HEK293 (cell line): ENCODE measurements around the gene PLAC1.
A peak's percentile ranks its signal among the peaks of the same experiment; 100 is the strongest.

Experiments
- CTCF ChIA-PET: fragments of 350-600 bp; formaldehyde crosslinking; extraction: SDS; loops from one replicate; lab custom pipeline; 2021; ENCODE audit warnings: antibody characterized with exemption; lab: Yijun Ruan, JAX
- POLR2A ChIA-PET: fragments of 300-600 bp; formaldehyde crosslinking; extraction: SDS; loops from one replicate; lab custom pipeline; 2020; ENCODE audit warnings: antibody characterized with exemption, inconsistent platforms; lab: Yijun Ruan, JAX
- H3K27ac ChIP-seq: fragments of 200-500 bp; sonication (Bioruptor generic); 2 replicates; pipeline ENCODE4 v1.5.1; 2014; ENCODE audit warnings: low read depth, low read length, control low read depth, inconsistent platforms; ENCODE audit errors: extremely low read depth
- H3K36me3 ChIP-seq, 2 experiments: fragments of 200-500 bp in 1 of 2; sonication (Bioruptor generic) in 1 of 2; 1 replicate in 1 of 2; 2 replicates in 1 of 2; pipeline ENCODE4 v1.5.1; 2014 to 2017; ENCODE audit warnings: inconsistent platforms in 2 of 2, low read length in 2 of 2; ENCODE audit not compliant: control insufficient read depth in 2 of 2, insufficient read depth in 1 of 2
- H3K4me1 ChIP-seq: fragments of 200-500 bp; sonication (Bioruptor generic); 2 replicates; pipeline ENCODE4 v1.5.1; 2014; ENCODE audit warnings: mild to moderate bottlenecking, low read length, inconsistent platforms; ENCODE audit not compliant: control insufficient read depth, insufficient read depth
- H3K4me3 ChIP-seq: 2 replicates; pipeline ENCODE4 v1.5.1; 2011; ENCODE audit warnings: low read depth, mild to moderate bottlenecking, control low read depth, low read length, moderate library complexity
- H3K9me3 ChIP-seq: fragments of 200-500 bp; sonication (Bioruptor generic); 2 replicates; pipeline ENCODE4 v1.5.1; 2014; ENCODE audit warnings: low read depth, low read length, inconsistent platforms; ENCODE audit not compliant: control insufficient read depth, insufficient read depth
- HOXD13 ChIP-seq: sonication (generic); formaldehyde crosslinking; IDR thresholded peaks from 2 replicates; pipeline ENCODE4 v1.8.0; 2022; ENCODE audit warnings: missing genetic modification reagents, borderline replicate concordance
- MYNN ChIP-seq: fragments of 450-650 bp; formaldehyde crosslinking; IDR thresholded peaks from 2 replicates; pipeline ENCODE4 v1.5.1; 2016; ENCODE audit warnings: missing biosample characterization, missing genetic modification characterization, borderline replicate concordance
- PRDM1 ChIP-seq: fragments of 450-650 bp; formaldehyde crosslinking; IDR thresholded peaks from 2 replicates; pipeline ENCODE4; 2016; ENCODE audit warnings: missing biosample characterization, missing genetic modification characterization
- PRDM6 ChIP-seq: fragments of 450-650 bp; formaldehyde crosslinking; IDR thresholded peaks from 2 replicates; pipeline ENCODE4 v1.5.1; 2017; ENCODE audit warnings: missing biosample characterization, missing genetic modification characterization
- SCRT2 ChIP-seq: fragments of 450-650 bp; formaldehyde crosslinking; IDR thresholded peaks from 2 replicates; pipeline ENCODE4 v1.5.1; 2016; ENCODE audit warnings: missing biosample characterization, missing genetic modification characterization
- SP3 ChIP-seq: fragments of 450-650 bp; formaldehyde crosslinking; IDR thresholded peaks from 2 replicates; pipeline ENCODE4 v1.5.1; 2016; ENCODE audit warnings: missing biosample characterization, missing genetic modification characterization
- ZBTB26 ChIP-seq: fragments of 450-650 bp; formaldehyde crosslinking; optimal IDR thresholded peaks from 2 replicates; pipeline ENCODE3; 2016; ENCODE audit warnings: missing biosample characterization, mild to moderate bottlenecking, missing genetic modification characterization
- ZNF112 ChIP-seq: fragments of 450-650 bp; formaldehyde crosslinking; IDR thresholded peaks from 2 replicates; pipeline ENCODE4 v1.5.0; 2017; ENCODE audit warnings: missing biosample characterization, missing genetic modification characterization
- ZNF146 ChIP-seq: fragments of 450-650 bp; formaldehyde crosslinking; IDR thresholded peaks from 2 replicates; pipeline ENCODE4 v1.5.1; 2016; ENCODE audit warnings: missing biosample characterization, missing genetic modification characterization
- ZNF23 ChIP-seq: fragments of 450-650 bp; formaldehyde crosslinking; IDR thresholded peaks from 2 replicates; pipeline ENCODE4 v1.5.1; 2016; ENCODE audit warnings: missing biosample characterization, missing genetic modification characterization, borderline replicate concordance
- ZNF350 ChIP-seq: fragments of 450-650 bp; formaldehyde crosslinking; IDR thresholded peaks from 2 replicates; pipeline ENCODE4 v1.5.0; 2017; ENCODE audit warnings: missing biosample characterization, mild to moderate bottlenecking, missing genetic modification characterization
- ZNF394 ChIP-seq: fragments of 450-650 bp; formaldehyde crosslinking; IDR thresholded peaks from 2 replicates; pipeline ENCODE4 v1.5.1; 2016; ENCODE audit warnings: missing biosample characterization, missing genetic modification characterization, mild to moderate bottlenecking, moderate library complexity, borderline replicate concordance
- ZNF423 ChIP-seq: fragments of 450-650 bp; formaldehyde crosslinking; IDR thresholded peaks from 2 replicates; pipeline ENCODE4 v1.5.1; 2016; ENCODE audit warnings: missing biosample characterization, missing genetic modification characterization
- ZNF48 ChIP-seq: fragments of 450-650 bp; formaldehyde crosslinking; IDR thresholded peaks from 2 replicates; pipeline ENCODE4 v1.5.1; 2016; ENCODE audit warnings: missing biosample characterization, missing genetic modification characterization
- ZNF510 ChIP-seq: fragments of 450-650 bp; formaldehyde crosslinking; IDR thresholded peaks from 2 replicates; pipeline ENCODE4 v1.5.1; 2018; ENCODE audit warnings: mild to moderate bottlenecking, missing genetic modification characterization, missing biosample characterization; ENCODE audit not compliant: insufficient replicate concordance
- ZNF544 ChIP-seq: fragments of 450-650 bp; formaldehyde crosslinking; IDR thresholded peaks from 2 replicates; pipeline ENCODE4 v1.5.0; 2017; ENCODE audit warnings: missing biosample characterization, missing genetic modification characterization
- ZNF626 ChIP-seq: fragments of 450-650 bp; sonication (Bioruptor Pico); formaldehyde crosslinking; IDR thresholded peaks from 2 replicates; pipeline ENCODE4 v1.5.1; 2018; ENCODE audit warnings: missing biosample characterization, missing genetic modification characterization, inconsistent platforms
- ZNF629 ChIP-seq: fragments of 450-650 bp; formaldehyde crosslinking; IDR thresholded peaks from 2 replicates; pipeline ENCODE4 v1.5.1; 2017; ENCODE audit warnings: missing biosample characterization, missing genetic modification characterization
- ZNF660 ChIP-seq: fragments of 450-650 bp; IDR thresholded peaks from 2 replicates; pipeline ENCODE4 v1.5.1; 2018; ENCODE audit warnings: missing biosample characterization, mild to moderate bottlenecking, missing genetic modification characterization
- ZNF664 ChIP-seq: fragments of 450-650 bp; formaldehyde crosslinking; IDR thresholded peaks from 2 replicates; pipeline ENCODE4 v1.5.1; 2016; ENCODE audit warnings: missing biosample characterization, missing genetic modification characterization
- ZSCAN18 ChIP-seq: fragments of 450-650 bp; formaldehyde crosslinking; IDR thresholded peaks from 2 replicates; pipeline ENCODE4 v1.5.1; 2016; ENCODE audit warnings: missing biosample characterization, missing genetic modification characterization
- TF ChIP-seq, protein P1 (sequence below): fragments of 450-650 bp; formaldehyde crosslinking; IDR thresholded peaks from 2 replicates; pipeline ENCODE4 v1.5.1; 2016; ENCODE audit warnings: missing biosample characterization, missing genetic modification characterization

PLAC1 gene

DNA sequence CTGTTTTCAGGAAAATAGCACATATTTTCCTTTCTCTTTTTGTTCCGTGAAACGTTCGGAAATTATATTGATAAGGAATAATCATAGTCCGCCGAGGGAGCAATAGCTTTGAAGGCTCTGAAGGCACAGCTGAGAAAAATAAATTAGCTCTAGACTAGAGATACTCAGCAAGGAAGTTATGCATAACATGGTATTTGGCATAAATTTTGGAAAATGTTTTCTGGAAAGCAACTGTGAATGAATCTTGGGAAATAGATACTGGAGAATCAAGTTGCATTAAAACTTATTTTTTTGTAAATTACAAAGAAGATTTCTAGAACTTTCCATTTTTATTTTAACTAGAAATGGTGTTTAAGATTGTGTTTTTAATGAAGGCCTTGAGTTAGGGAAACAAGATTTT lies 105.9 kb downstream of the PLAC1 start:
- ChIA-PET POLR2A (interaction anchor here (1.1 kb wide), 1 partner anchor 17 kb away, joined by 3 read pairs; no protein-coding TSS in a partner anchor), CTCF (interaction anchor here (1.0 kb wide), 1 partner anchor 31 kb away, joined by 3 read pairs; no protein-coding TSS in a partner anchor)
- Histone ChIP-seq H3K4me3 (no peak overlapping the region), H3K4me1 (no peaks in the 10 kb centered on the region), H3K36me3 (no peaks in the 10 kb centered on the region), H3K27ac (no peak overlapping the region), H3K9me3 (no peaks in the 10 kb centered on the region)
- no peak for TF ChIP-seq ZBTB26
- TF ChIP-seq ZNF350 (tag by site-specific recombination): no peak
- TF ChIP-seq ZNF423 (tag by site-specific recombination): no peak
- no peak for TF ChIP-seq ZNF664
- TF ChIP-seq ZNF48: no peak
- TF ChIP-seq ZNF629 (tag by site-specific recombination): no peak
- TF ChIP-seq, protein P1, sequence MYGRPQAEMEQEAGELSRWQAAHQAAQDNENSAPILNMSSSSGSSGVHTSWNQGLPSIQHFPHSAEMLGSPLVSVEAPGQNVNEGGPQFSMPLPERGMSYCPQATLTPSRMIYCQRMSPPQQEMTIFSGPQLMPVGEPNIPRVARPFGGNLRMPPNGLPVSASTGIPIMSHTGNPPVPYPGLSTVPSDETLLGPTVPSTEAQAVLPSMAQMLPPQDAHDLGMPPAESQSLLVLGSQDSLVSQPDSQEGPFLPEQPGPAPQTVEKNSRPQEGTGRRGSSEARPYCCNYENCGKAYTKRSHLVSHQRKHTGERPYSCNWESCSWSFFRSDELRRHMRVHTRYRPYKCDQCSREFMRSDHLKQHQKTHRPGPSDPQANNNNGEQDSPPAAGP: no peak
- TF ChIP-seq ZNF23 (tag by site-specific recombination): no peak
- TF ChIP-seq ZNF112 (tag by site-specific recombination): no peak
- TF ChIP-seq SP3: no peak
- TF ChIP-seq ZNF510 (tag by site-specific recombination): no peak
- TF ChIP-seq MYNN (tag by site-specific recombination): no peak
- no peak for TF ChIP-seq ZNF146 (tag by site-specific recombination)
- TF ChIP-seq ZSCAN18: no peak
- no peak for TF ChIP-seq HOXD13

DNA sequence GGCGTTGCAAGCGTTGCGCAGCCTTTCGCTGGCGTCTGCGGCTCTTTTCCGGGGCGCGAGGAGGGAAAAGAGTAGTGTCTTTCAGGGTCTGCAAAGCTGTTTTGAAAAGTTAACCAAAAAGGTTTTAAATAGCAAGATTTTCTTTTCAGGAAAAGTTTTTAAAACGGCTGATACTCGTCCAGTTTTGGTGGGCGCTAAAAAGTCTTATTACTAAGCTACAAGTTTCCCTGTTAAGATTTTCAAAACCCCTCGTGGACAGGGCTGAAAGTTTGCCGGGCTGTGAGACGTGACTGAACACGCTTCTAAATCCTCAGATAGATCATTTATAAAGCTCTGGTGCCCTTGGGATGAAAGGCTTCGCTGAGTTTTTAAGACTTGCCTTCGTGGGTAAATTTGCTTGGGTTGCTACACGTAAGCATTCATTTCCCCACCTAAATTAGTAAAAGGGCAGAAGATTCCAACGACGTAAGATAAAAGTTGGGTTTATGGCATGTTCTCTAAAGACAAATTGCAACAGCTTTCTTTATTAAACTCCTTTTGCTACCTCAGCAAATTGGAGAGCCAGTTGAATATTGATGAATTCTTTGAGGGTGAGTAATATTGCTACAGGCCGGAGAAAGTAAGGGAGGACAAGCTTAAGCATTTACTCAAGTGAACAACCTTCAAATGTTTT lies 106.8 kb downstream of the PLAC1 start:
- CTCF ChIA-PET: no interaction called here
- no peak overlapping the region for H3K27ac ChIP-seq
- no peaks in the 10 kb centered on the region for H3K4me1 ChIP-seq
- TF ChIP-seq ZNF394 (tag by site-specific recombination) (no peak), SCRT2 (no peak), PRDM6 (tag by site-specific recombination) (peak; percentile 67), ZNF544 (no peak), ZNF660 (tag by site-specific recombination) (no peak), ZNF626 (tag by site-specific recombination) (no peak), PRDM1 (tag by site-specific recombination) (0 out of 2 replicates have a peak, but pooled peaks have one; percentile 19)
- TF ChIP-seq, all 188 proteins: peak for 2
- Histone ChIP-seq H3K36me3 (peaks cover 0 to 6% of the 10 kb centered on the region in 2 experiments; a peak in 1 of 3 replicates), H3K4me3 (no peak overlapping the region), H3K9me3 (no peaks in the 10 kb centered on the region)
- POLR2A ChIA-PET: interaction anchor here (1.1 kb wide), 1 partner anchor 16 kb away, joined by 3 read pairs; no protein-coding TSS in a partner anchor
